HepG2 (cell line): ENCODE measurements around the gene TSHZ1. TPM values are rescaled to one million over a fixed set of nuclear protein-coding genes. Genes with fewer than 3 reads are reported as not detected.

Source experiments
- ATAC-seq: fragments of 200-7000 bp; cut with Tn5 transposase; 3 replicates; pipeline ENCODE4 v1.9.1; 2020; ENCODE audit warnings: mild to moderate bottlenecking, moderate library complexity
- BruUV-seq: library from RNA; stranded (reverse); fragments of 400-500 nt; replicated peaks from 2 replicates; lab custom pipeline; 2021; lab: Mats Ljungman, UMichigan
- CTCF ChIA-PET: fragments of 300-600 bp; formaldehyde crosslinking; extraction: SDS; loops from one replicate; lab custom pipeline; 2021; ENCODE audit warnings: low total read pairs, inconsistent platforms, low intra/inter-chr PET ratio; lab: Yijun Ruan, JAX
- POLR2A ChIA-PET: fragments of 350-600 bp; sonication (Branson Sonifier 250); formaldehyde crosslinking; loops from one replicate; lab custom pipeline; 2020; ENCODE audit warnings: antibody characterized with exemption, inconsistent platforms; lab: Yijun Ruan, JAX
- DNase-seq: peaks from one replicate; pipeline ENCODE4 v3.0.0-alpha.2; 2015; ENCODE audit warnings: low spot score
- FAIRE-seq: peaks from 3 replicates; lab custom pipeline; 2011; peaks lifted over from hg19 to GRCh38; lab: Jason Lieb, UNC
- H2AFZ ChIP-seq: one replicate; pipeline ENCODE4 v1.6.1; 2011; ENCODE audit warnings: low read length, inconsistent platforms
- H3K27ac ChIP-seq: fragments of 300-600 bp; 3 replicates; pipeline ENCODE4 v1.8.0; 2011; ENCODE audit warnings: mixed run types, mild to moderate bottlenecking, mixed read lengths, low read length, inconsistent platforms; ENCODE audit not compliant: insufficient read depth; ENCODE audit errors: extremely low read length
- H3K27me3 ChIP-seq, 2 experiments: fragments of 200-600 bp in 1 of 2; 2 replicates in 1 of 2; 3 replicates in 1 of 2; pipeline versions ENCODE4 v1.6.0 to v1.8.0; 2011; ENCODE audit warnings: low read length in 2 of 2, mild to moderate bottlenecking in 2 of 2, moderate library complexity in 2 of 2, inconsistent platforms in 1 of 2; ENCODE audit not compliant: insufficient read depth in 2 of 2, control insufficient read depth in 1 of 2
- H3K36me3 ChIP-seq, 2 experiments: fragments of 200-600 bp in 1 of 2; replicated peaks in 1 of 2; 2 replicates in 1 of 2; 3 replicates in 1 of 2; pipeline versions ENCODE4 v1.5.1 to v1.8.0; 2011; ENCODE audit warnings: low read length in 2 of 2, inconsistent platforms in 1 of 2; ENCODE audit not compliant: insufficient read depth in 2 of 2, control insufficient read depth in 1 of 2
- H3K4me1 ChIP-seq: 2 replicates; pipeline ENCODE4 v1.5.1; 2012; ENCODE audit warnings: low read length, inconsistent platforms; ENCODE audit not compliant: insufficient read depth
- H3K4me2 ChIP-seq: 2 replicates; pipeline ENCODE4 v1.6.0; 2011; ENCODE audit warnings: low read depth, low read length, inconsistent platforms
- H3K4me3 ChIP-seq, 3 experiments: fragments of 200-600 bp in 1 of 3; sonication (generic), shearing (Covaris generic) in 1 of 3; replicated peaks in 1 of 3; 2 replicates each; pipeline ENCODE4 v1.5.1; 2011 to 2016; ENCODE audit warnings: low read length in 3 of 3, inconsistent platforms in 2 of 3, low read depth in 2 of 3, mild to moderate bottlenecking in 2 of 3, control low read depth in 1 of 3, mixed read lengths in 1 of 3; ENCODE audit not compliant: insufficient read depth in 1 of 3
- H3K79me2 ChIP-seq: one replicate; pipeline ENCODE4 v1.6.1; 2011; ENCODE audit warnings: low read length, inconsistent platforms; ENCODE audit not compliant: insufficient read depth
- H3K9ac ChIP-seq: 2 replicates; pipeline ENCODE4 v1.6.0; 2011; ENCODE audit warnings: mild to moderate bottlenecking, low read depth, low read length, inconsistent platforms; ENCODE audit not compliant: insufficient read depth
- H3K9me3 ChIP-seq: 2 replicates; pipeline ENCODE4 v1.5.1; 2012; ENCODE audit warnings: mild to moderate bottlenecking, low read length
- H4K20me1 ChIP-seq: 2 replicates; pipeline ENCODE4 v1.6.0; 2011; ENCODE audit warnings: inconsistent platforms, mild to moderate bottlenecking, low read length, moderate library complexity; ENCODE audit not compliant: insufficient read depth
- HNF1A ChIP-seq, 2 experiments: sonication (generic) in 1 of 2; formaldehyde crosslinking in 1 of 2; IDR thresholded peaks; 2 replicates each; pipeline versions ENCODE4 v1.4.0 to v1.6.1; 2016 to 2020; ENCODE audit warnings: borderline replicate concordance in 1 of 2, low read depth in 1 of 2, mild to moderate bottlenecking in 1 of 2, missing genetic modification reagents in 1 of 2
- MYC ChIP-seq: sonication (generic); formaldehyde crosslinking; IDR thresholded peaks from 2 replicates; pipeline ENCODE4 v1.9.0; 2021; ENCODE audit warnings: missing genetic modification reagents, borderline replicate concordance
- THRA ChIP-seq: sonication (generic); formaldehyde crosslinking; IDR thresholded peaks from 2 replicates; pipeline ENCODE4 v1.4.0; 2020; ENCODE audit warnings: missing genetic modification reagents, borderline replicate concordance
- ZNF282 ChIP-seq: fragments of 450-650 bp; IDR thresholded peaks from 2 replicates; pipeline ENCODE4 v1.6.1; 2018; ENCODE audit not compliant: partially characterized antibody
- WGBS: methylation state at CpG from one replicate; pipeline ENCODE4 v1.1.6; 2017; ENCODE audit warnings: low lambda C conversion rate; 5-methylcytosine and 5-hydroxymethylcytosine counted together
- in situ Hi-C: cut with HindIII; loops from 2 replicates; pipeline ENCODE4 v1.10.0; 2017; ENCODE audit warnings: low pct_unique_long_range_greater_than_20kb; ENCODE audit not compliant: extremely low pct_ligation_motif_present
- intact Hi-C: fragments of 100-400 bp; cut with micrococcal nuclease; formaldehyde crosslinking; loops from one replicate; pipeline ENCODE4 v1.10.0; 2022; ENCODE audit not compliant: unreplicated experiment
- polyA plus RNA-seq, 8 experiments: library from polyadenylated mRNA; depleted of rRNA in 3 of 8; stranded (reverse) in 7 of 8; unstranded in 1 of 8; fragments of >200 nt; fragmentation: Illumina TruSeq in 4 of 8; extraction: Trizol in 4 of 8; gene quantifications; 2 replicates each; pipeline versions ENCODE4 v1.2.1 to v1.2.3, GENCODE V29; 2011 to 2016; ENCODE audit warnings: low read depth in 4 of 8, missing spikeins in 1 of 8, mixed read lengths in 1 of 8; ENCODE audit not compliant: insufficient read depth in 1 of 8
- total RNA-seq, 5 experiments: library from RNA; depleted of rRNA; stranded (reverse); fragments of >200 nt; fragmentation: Illumina TruSeq; extraction: Trizol; gene quantifications; 2 replicates each; pipeline ENCODE4 v1.2.3, GENCODE V29; 2016; ENCODE audit warnings: low read depth in 1 of 5

The TSHZ1 gene
- total and polyA plus RNA-seq, 2 of the 13 experiments (the other 11 are each of a cell fraction or from before 2014, with no cell fraction given): 2.5 to 2.7 TPM

- Histone ChIP-seq H3K4me1 (peaks cover 13% of the 10 kb centered on the region), H3K27me3 (peaks cover 0 to 32% of the 10 kb centered on the region in 2 experiments; a peak in 4 of 5 replicates), H3K79me2 (no peaks in the 10 kb centered on the region), H2AFZ (no peak overlapping the region), H3K36me3 (no peaks in the 10 kb centered on the region), H3K9me3 (no peaks in the 10 kb centered on the region), H3K27ac (no peak overlapping the region), H4K20me1 (no peaks in the 10 kb centered on the region), H3K9ac (no peak overlapping the region), H3K4me2 (no peak overlapping the region), H3K4me3 (no peak overlapping the region)
- FAIRE-seq (no peak), ATAC-seq (no peak), DNase-seq (no peak)
- in situ Hi-C loops (loop anchor here (25.0 kb wide), 1 partner anchor 324 kb away; no protein-coding TSS in a partner anchor), intact Hi-C loops (loop anchor here (5.0 kb wide), 2 partner anchors 44 to 79 kb away; partner anchors contain the start of gene PTGR3)
- ChIA-PET CTCF (no interaction called here), POLR2A (no interaction called here)
- no TSS peak for BruUV-seq
- TF ChIP-seq ZNF282 (no peak), THRA (CRISPR knock-in tag) (no peak), HNF1A (IDR thresholded peaks at IDR 0.05; ENCODE audit: low read depth) (no peak), HNF1A (CRISPR knock-in tag; IDR thresholded peaks at IDR 0.05; ENCODE audit: borderline replicate concordance) (no peak), MYC (CRISPR knock-in tag) (no peak)
- WGBS: 42% methylated on average over 1 of the region's 4 CpGs
Observed at GRCh38 chr18:75162978-75163377, 47.6 kb upstream of the TSHZ1 start.
